Activated T-cell treated with anti-CD3 and anti-CD28 coated beads, Interleukin-2, amount 50 U/mL, for 24 hours (primary cell): Measurements from ENCODE around the gene RXFP4.

Experiments used
- DNase-seq: peaks from one replicate; pipeline ENCODE4 v3.0.0-alpha.2; 2020
- H3K27ac Mint-ChIP-seq: 2 replicates; pipeline ENCODE4 v1.8.0; 2020; ENCODE audit warnings: mild to moderate bottlenecking, mixed read lengths
- H3K27me3 Mint-ChIP-seq: 2 replicates; pipeline ENCODE4 v1.8.0; 2020; ENCODE audit warnings: mixed read lengths
- H3K36me3 Mint-ChIP-seq: 2 replicates; pipeline ENCODE4 v1.8.0; 2020; ENCODE audit warnings: low read depth, mixed read lengths
- H3K4me1 Mint-ChIP-seq: 2 replicates; pipeline ENCODE4 v1.8.0; 2020; ENCODE audit warnings: low read depth, mixed read lengths
- H3K4me3 Mint-ChIP-seq: 2 replicates; pipeline ENCODE4 v1.8.0; 2020; ENCODE audit warnings: mild to moderate bottlenecking, moderate library complexity, mixed read lengths
- H3K9me3 Mint-ChIP-seq: 2 replicates; pipeline ENCODE4 v1.8.0; 2020; ENCODE audit warnings: mixed read lengths

RXFP4 gene

GRCh38 chr1:155961937-155962336 lies 20.5 kb downstream of the RXFP4 start:
- Mint-ChIP-seq H3K4me1 (peaks cover 18% of the 10 kb centered on the region), H3K27me3 (no peaks in the 10 kb centered on the region), H3K9me3 (no peaks in the 10 kb centered on the region), H3K36me3 (peaks cover 90% of the 10 kb centered on the region), H3K4me3 (no peak overlapping the region), H3K27ac (peak overlapping the region; percentile 83)
- DNase-seq = no peak

DNA sequence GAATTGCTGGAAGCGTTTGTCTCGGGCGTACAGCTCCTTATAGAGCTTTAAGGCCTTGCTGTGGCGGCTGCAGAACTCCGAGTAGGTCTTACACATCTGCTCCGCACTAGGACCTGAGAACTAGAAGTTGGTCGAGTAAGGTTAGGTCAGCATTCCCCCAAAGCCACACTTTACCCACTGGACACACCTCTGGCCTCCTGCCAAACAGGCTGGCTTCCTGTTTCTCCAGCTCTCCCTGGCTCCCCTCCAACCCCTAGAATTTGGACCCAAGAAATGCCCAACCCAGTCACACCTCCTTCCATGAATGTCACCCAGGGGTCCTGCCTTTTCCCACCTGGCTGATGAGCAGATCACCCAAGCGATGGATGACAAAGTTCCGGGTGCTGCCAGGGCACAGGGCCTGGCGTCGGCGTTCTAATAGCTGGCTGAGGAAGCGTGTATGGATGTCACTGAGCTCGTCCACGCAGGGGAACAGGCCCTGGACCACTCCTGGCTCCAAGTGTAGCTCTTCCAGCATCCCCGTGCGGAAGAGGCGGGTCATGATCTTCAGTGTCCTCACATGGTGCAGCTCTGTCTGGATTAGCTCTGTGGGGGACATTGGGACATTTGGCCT lies 21.3 kb downstream of the RXFP4 start:
- H3K4me1 Mint-ChIP-seq = peaks cover 24% of the 10 kb centered on the region
- H3K36me3 Mint-ChIP-seq = peaks cover 90% of the 10 kb centered on the region
- no peaks in the 10 kb centered on the region for H3K9me3 Mint-ChIP-seq
- no peak for DNase-seq
- H3K4me3 Mint-ChIP-seq = no peak overlapping the region
- H3K27me3 Mint-ChIP-seq = no peaks in the 10 kb centered on the region
- H3K27ac Mint-ChIP-seq = peak overlapping the region; percentile 83

DNA sequence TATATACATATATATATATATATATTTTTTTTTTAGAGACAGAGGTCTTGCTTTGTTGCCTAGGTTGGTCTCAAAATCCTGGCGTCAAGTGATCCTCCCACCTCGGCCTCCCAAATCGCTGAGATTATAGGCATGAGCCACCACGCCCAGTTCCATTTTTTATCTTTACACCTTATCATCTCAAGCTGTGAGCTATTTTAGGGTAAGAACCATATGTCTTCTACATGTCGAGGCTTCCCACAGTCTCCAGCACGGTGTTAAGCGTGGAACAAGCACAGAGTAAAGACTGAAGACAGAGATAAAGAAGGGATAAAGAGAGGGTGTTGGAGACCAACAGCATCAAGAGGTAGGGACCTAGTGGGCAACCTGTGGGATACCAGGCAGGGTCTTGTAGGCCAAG lies 22.8 kb downstream of the RXFP4 start:
- Mint-ChIP-seq H3K27me3 (no peaks in the 10 kb centered on the region), H3K27ac (peak overlapping the region; percentile 77), H3K4me1 (peaks cover 39% of the 10 kb centered on the region), H3K9me3 (no peaks in the 10 kb centered on the region), H3K36me3 (peaks cover 92% of the 10 kb centered on the region), H3K4me3 (no peak overlapping the region)
- DNase-seq = no peak

DNA sequence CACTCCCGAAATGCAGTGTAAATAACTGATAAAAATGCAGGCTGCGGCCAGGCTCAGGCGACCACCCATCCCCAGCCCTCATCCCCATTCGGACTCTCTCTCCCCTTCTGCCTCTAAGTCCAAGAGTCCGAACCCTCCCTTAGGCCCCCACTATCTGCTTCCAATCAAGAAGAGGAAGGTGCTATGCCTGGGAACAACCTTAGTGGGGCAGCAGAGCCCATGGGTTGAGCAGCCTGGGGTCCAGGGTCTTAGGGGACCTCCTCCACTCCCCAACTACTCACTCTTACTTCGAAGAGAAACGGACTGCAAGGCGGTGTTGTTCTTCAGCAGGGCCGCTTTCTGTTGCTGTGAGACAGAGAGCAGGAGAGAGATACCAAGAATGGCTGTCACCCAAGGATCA lies 24.7 kb downstream of the RXFP4 start:
- no peak for DNase-seq
- H3K4me1 Mint-ChIP-seq = peaks cover 58% of the 10 kb centered on the region
- peaks cover 92% of the 10 kb centered on the region for H3K36me3 Mint-ChIP-seq
- no peaks in the 10 kb centered on the region for H3K9me3 Mint-ChIP-seq
- H3K4me3 Mint-ChIP-seq = no peak overlapping the region
- peak overlapping the region; percentile 93 for H3K27ac Mint-ChIP-seq
- no peaks in the 10 kb centered on the region for H3K27me3 Mint-ChIP-seq

- H3K4me1 Mint-ChIP-seq = peaks cover 63% of the 10 kb centered on the region
- no peaks in the 10 kb centered on the region for H3K9me3 Mint-ChIP-seq
- no peak overlapping the region for H3K4me3 Mint-ChIP-seq
- no peaks in the 10 kb centered on the region for H3K27me3 Mint-ChIP-seq
- peak overlapping the region; percentile 93 for H3K27ac Mint-ChIP-seq
- no peak for DNase-seq
- H3K36me3 Mint-ChIP-seq = peaks cover 89% of the 10 kb centered on the region
Measured at GRCh38 chr1:155966750-155967149, 25.3 kb downstream of the RXFP4 start.

DNA sequence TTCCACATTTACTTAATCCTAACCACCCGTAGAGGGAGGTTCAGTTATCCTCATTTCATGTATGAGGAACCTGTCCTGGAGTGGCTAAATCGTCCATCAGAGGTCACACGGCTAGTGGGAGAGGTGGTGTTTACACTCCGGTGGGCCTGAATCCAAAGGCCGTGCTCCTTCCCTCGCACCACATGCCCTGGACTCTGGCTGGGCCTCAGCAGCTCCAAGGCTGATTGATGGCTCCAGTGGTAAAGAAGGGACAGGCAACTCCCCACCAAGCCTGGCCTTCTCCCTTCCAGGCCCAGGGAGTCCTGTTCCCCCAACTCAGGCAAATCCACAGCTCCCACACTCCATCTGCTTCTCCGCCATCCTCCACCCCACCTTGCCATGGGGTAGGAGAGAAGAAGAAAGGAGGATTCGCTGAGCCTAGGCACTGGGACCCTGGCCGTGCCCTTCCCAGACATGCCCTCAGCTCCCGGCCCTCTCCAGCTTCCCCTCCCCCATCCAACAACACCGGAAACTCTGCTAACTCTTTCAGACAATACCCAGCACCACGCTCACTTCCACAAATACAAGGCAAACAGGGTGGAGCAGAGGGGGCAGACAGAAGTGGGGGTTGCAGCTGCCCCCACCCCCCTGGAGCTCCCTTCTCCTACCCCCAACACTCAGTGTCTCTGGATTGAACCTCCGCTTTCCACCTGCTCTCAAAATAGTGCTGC lies 26.1 kb downstream of the RXFP4 start:
- Mint-ChIP-seq H3K9me3 (no peaks in the 10 kb centered on the region), H3K4me3 (peak overlapping the region; percentile 18), H3K27me3 (no peaks in the 10 kb centered on the region), H3K27ac (peak overlapping the region; percentile 93), H3K4me1 (peaks cover 63% of the 10 kb centered on the region), H3K36me3 (peaks cover 88% of the 10 kb centered on the region)
- DNase-seq = no peak

GRCh38 chr1:155968051-155968400 lies 26.6 kb downstream of the RXFP4 start:
- H3K4me1 Mint-ChIP-seq = peaks cover 66% of the 10 kb centered on the region
- peak overlapping the region; percentile 18 for H3K4me3 Mint-ChIP-seq
- no peaks in the 10 kb centered on the region for H3K27me3 Mint-ChIP-seq
- H3K27ac Mint-ChIP-seq = peak overlapping the region; percentile 93
- no peaks in the 10 kb centered on the region for H3K9me3 Mint-ChIP-seq
- peaks cover 88% of the 10 kb centered on the region for H3K36me3 Mint-ChIP-seq
- DNase-seq = no peak

DNA sequence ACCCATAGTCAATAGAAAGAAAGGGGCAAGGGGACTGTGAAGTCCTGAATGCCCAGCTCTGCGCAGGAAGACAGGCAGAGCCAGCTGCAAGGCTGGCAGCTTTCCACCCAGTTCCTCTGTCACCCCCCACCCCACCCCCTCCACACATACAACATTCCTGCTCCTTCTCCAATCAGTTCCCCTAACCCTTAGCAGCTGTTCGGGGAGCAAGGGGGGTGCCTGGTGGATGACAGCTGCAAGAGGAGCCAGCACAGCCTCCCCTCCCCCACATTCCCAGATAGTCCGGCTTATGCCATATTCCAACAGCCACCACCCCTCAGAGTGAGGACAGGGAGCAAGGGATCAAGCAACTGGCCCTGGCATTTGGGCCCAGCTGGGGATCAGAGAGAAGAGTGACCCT lies 27.2 kb downstream of the RXFP4 start:
- DNase-seq = no peak
- peak overlapping the region; percentile 18 for H3K4me3 Mint-ChIP-seq
- no peaks in the 10 kb centered on the region for H3K9me3 Mint-ChIP-seq
- peaks cover 73% of the 10 kb centered on the region for H3K4me1 Mint-ChIP-seq
- peaks cover 93% of the 10 kb centered on the region for H3K36me3 Mint-ChIP-seq
- no peaks in the 10 kb centered on the region for H3K27me3 Mint-ChIP-seq
- peak overlapping the region; percentile 93 for H3K27ac Mint-ChIP-seq

- peaks cover 95% of the 10 kb centered on the region for H3K36me3 Mint-ChIP-seq
- no peak overlapping the region for H3K4me3 Mint-ChIP-seq
Measured at GRCh38 chr1:155969377-155969791, 27.9 kb downstream of the RXFP4 start.

GRCh38 chr1:155970531-155971167 lies 29.2 kb downstream of the RXFP4 start:
- peaks cover 95% of the 10 kb centered on the region for H3K36me3 Mint-ChIP-seq
- H3K4me3 Mint-ChIP-seq = peak overlapping the region; percentile 51
- H3K27me3 Mint-ChIP-seq = no peaks in the 10 kb centered on the region
- peaks cover 91% of the 10 kb centered on the region for H3K4me1 Mint-ChIP-seq
- peak overlapping the region; percentile 93 for H3K27ac Mint-ChIP-seq
- peak; percentile 54 for DNase-seq
- H3K9me3 Mint-ChIP-seq = no peaks in the 10 kb centered on the region

More at GRCh38 chr1:155969377-155969791, 27.9 kb downstream of the RXFP4 start:
- Mint-ChIP-seq H3K27me3 (no peaks in the 10 kb centered on the region), H3K9me3 (no peaks in the 10 kb centered on the region), H3K4me1 (peaks cover 79% of the 10 kb centered on the region), H3K27ac (peak overlapping the region; percentile 93)
- no peak for DNase-seq

GRCh38 chr1:155971910-155972809 lies 30.7 kb downstream of the RXFP4 start:
- DNase-seq = no peak
- H3K36me3 Mint-ChIP-seq = peaks cover 95% of the 10 kb centered on the region
- no peaks in the 10 kb centered on the region for H3K27me3 Mint-ChIP-seq
- peak overlapping the region; percentile 94 for H3K27ac Mint-ChIP-seq
- H3K4me1 Mint-ChIP-seq = peaks cover 95% of the 10 kb centered on the region
- H3K4me3 Mint-ChIP-seq = peak overlapping the region; percentile 47
- H3K9me3 Mint-ChIP-seq = no peaks in the 10 kb centered on the region

DNA sequence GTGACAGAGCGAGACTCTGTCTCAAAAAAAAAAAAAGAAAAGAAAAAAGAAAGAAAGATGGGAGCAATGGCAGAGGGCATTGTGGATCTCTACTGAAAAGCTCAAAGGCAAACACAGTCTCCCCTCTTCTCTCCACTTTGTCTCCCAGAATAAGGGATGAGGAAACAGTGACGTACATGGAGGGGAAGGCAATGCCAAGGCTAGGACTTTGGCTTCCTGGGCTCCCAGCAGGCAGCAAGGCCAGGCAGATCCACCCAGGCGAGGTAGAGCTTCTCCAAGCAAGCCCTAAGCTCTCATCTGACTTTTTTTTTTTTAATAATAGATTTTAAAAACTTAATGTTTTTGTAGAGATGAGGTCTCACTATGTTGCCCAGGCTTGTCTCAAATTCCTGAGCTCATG lies 32.3 kb downstream of the RXFP4 start:
- Mint-ChIP-seq H3K9me3 (no peaks in the 10 kb centered on the region), H3K4me3 (peak overlapping the region; percentile 87), H3K36me3 (peaks cover 89% of the 10 kb centered on the region), H3K27me3 (no peaks in the 10 kb centered on the region), H3K27ac (peak overlapping the region; percentile 98), H3K4me1 (peaks cover 80% of the 10 kb centered on the region)
- DNase-seq = no peak

- no peak for DNase-seq
- H3K4me1 Mint-ChIP-seq = peaks cover 77% of the 10 kb centered on the region
- H3K4me3 Mint-ChIP-seq = peak overlapping the region; percentile 87
- peak overlapping the region; percentile 98 for H3K27ac Mint-ChIP-seq
- H3K27me3 Mint-ChIP-seq = no peaks in the 10 kb centered on the region
- peaks cover 88% of the 10 kb centered on the region for H3K36me3 Mint-ChIP-seq
- no peaks in the 10 kb centered on the region for H3K9me3 Mint-ChIP-seq
Measured at GRCh38 chr1:155974208-155975115, 33.0 kb downstream of the RXFP4 start.
